SU-DHL-6 (cell line): ENCODE results near the gene MROH7.

Experiments
- H2AFZ ChIP-seq: fragments of 200-600 bp; sonication (generic); 2 replicates; pipeline ENCODE4 v1.6.1; 2014; ENCODE audit warnings: low read depth, mild to moderate bottlenecking, moderate library complexity, mixed read lengths, antibody characterized with exemption, low read length; ENCODE audit not compliant: severe bottlenecking
- H3F3A ChIP-seq: fragments of 200-600 bp; shearing (Covaris generic); 2 replicates; pipeline ENCODE4 v1.6.0; 2016; ENCODE audit warnings: antibody characterized with exemption, mild to moderate bottlenecking; ENCODE audit not compliant: insufficient read depth
- H3K27ac ChIP-seq: fragments of 200-600 bp; sonication (generic); 2 replicates; pipeline ENCODE4 v1.5.1; 2016; ENCODE audit warnings: low read depth, mild to moderate bottlenecking, low read length, moderate library complexity, mixed read lengths
- H3K27me3 ChIP-seq: fragments of 200-600 bp; sonication (generic), shearing (Covaris generic); 2 replicates; pipeline ENCODE4 v1.6.0; 2014; ENCODE audit warnings: mild to moderate bottlenecking, low read length
- H3K36me3 ChIP-seq: fragments of 200-600 bp; sonication (generic); 2 replicates; pipeline ENCODE4 v1.6.1; 2014; ENCODE audit warnings: mild to moderate bottlenecking, low read length, mixed read lengths
- H3K4me2 ChIP-seq: fragments of 300-600, 200-600 bp; shearing (Covaris generic), sonication (generic); 2 replicates; pipeline ENCODE4 v1.6.0; 2014; ENCODE audit warnings: low read length, low read depth, mild to moderate bottlenecking; ENCODE audit not compliant: poor library complexity, severe bottlenecking
- H3K4me3 ChIP-seq: fragments of 200-600 bp; sonication (generic); 2 replicates; pipeline ENCODE4 v1.5.1; 2014; ENCODE audit warnings: antibody characterized with exemption, low read length, mild to moderate bottlenecking, mixed read lengths; ENCODE audit not compliant: insufficient read depth, poor library complexity, severe bottlenecking
- H3K79me2 ChIP-seq: fragments of 200-600 bp; sonication (generic); 2 replicates; pipeline ENCODE4 v1.6.1; 2014; ENCODE audit warnings: mild to moderate bottlenecking, low read length, moderate library complexity; ENCODE audit not compliant: insufficient read depth
- H3K9ac ChIP-seq: fragments of 200-600 bp; sonication (generic); 2 replicates; pipeline ENCODE4 v1.7.0; 2014; ENCODE audit warnings: mild to moderate bottlenecking, low read length
- H3K9me2 ChIP-seq: fragments of 200-600 bp; sonication (generic); replicated peaks from 2 replicates; pipeline ENCODE4 v1.6.1; 2014; ENCODE audit warnings: low read length; ENCODE audit not compliant: insufficient read depth
- H3K9me3 ChIP-seq: fragments of 200-600 bp; sonication (generic); 2 replicates; pipeline ENCODE4 v1.6.1; 2014; ENCODE audit warnings: low read length, mixed read lengths; ENCODE audit not compliant: insufficient read depth
- H4K20me1 ChIP-seq: fragments of 200-600 bp; sonication (generic); 2 replicates; pipeline ENCODE4 v1.6.1; 2014; ENCODE audit warnings: low read depth, mild to moderate bottlenecking, antibody characterized with exemption, low read length, moderate library complexity, mixed read lengths
- CTCF ChIP-seq: fragments of 200-600 bp; sonication (generic); IDR thresholded peaks from one replicate; pipeline ENCODE4 v1.5.1; 2017; ENCODE audit warnings: antibody characterized with exemption, mild to moderate bottlenecking, low read length, moderate library complexity; ENCODE audit not compliant: insufficient read depth, poor library complexity, severe bottlenecking
- EZH2phosphoT487 ChIP-seq: fragments of 200-600 bp; sonication (generic), shearing (Covaris generic); conservative IDR thresholded peaks from 2 replicates; pipeline ENCODE4 v1.6.1; 2018; ENCODE audit warnings: mild to moderate bottlenecking, antibody characterized with exemption, low read length, moderate library complexity, mixed read lengths

MROH7 gene

GRCh38 chr1:54663725-54664124 is 22.1 kb downstream of the MROH7 start:
- TF ChIP-seq EZH2phosphoT487 (no peak), CTCF (no peak)
- no peaks in the 10 kb centered on the region for H3K36me3 ChIP-seq

GRCh38 chr1:54664364-54664763 is 22.8 kb downstream of the MROH7 start:
- Histone ChIP-seq H3K27ac (no peak overlapping the region), H4K20me1 (no peaks in the 10 kb centered on the region), H3K4me2 (no peak overlapping the region), H3K9ac (no peak overlapping the region), H3K36me3 (no peaks in the 10 kb centered on the region), H3K9me2 (no peaks in the 10 kb centered on the region), H3K9me3 (no peaks in the 10 kb centered on the region), H2AFZ (no peak overlapping the region), H3K79me2 (no peaks in the 10 kb centered on the region), H3K27me3 (no peaks in the 10 kb centered on the region), H3F3A (no peaks in the 10 kb centered on the region), H3K4me3 (no peak overlapping the region)
- TF ChIP-seq CTCF (no peak), EZH2phosphoT487 (no peak)

More at GRCh38 chr1:54663725-54664124, 22.1 kb downstream of the MROH7 start:
- H3K9me2 ChIP-seq: no peaks in the 10 kb centered on the region
- 0 out of 2 replicates have a peak, but pooled peaks cover under 1% of the 10 kb centered on the region for H3K9me3 ChIP-seq
- no peak overlapping the region for H3K4me2 ChIP-seq
- no peak overlapping the region for H3K27ac ChIP-seq
- no peak overlapping the region for H3K9ac ChIP-seq
- H2AFZ ChIP-seq: no peak overlapping the region
- H4K20me1 ChIP-seq: no peaks in the 10 kb centered on the region
- no peaks in the 10 kb centered on the region for H3K27me3 ChIP-seq
- H3K4me3 ChIP-seq: no peak overlapping the region
- H3K79me2 ChIP-seq: no peaks in the 10 kb centered on the region
- no peaks in the 10 kb centered on the region for H3F3A ChIP-seq

DNA sequence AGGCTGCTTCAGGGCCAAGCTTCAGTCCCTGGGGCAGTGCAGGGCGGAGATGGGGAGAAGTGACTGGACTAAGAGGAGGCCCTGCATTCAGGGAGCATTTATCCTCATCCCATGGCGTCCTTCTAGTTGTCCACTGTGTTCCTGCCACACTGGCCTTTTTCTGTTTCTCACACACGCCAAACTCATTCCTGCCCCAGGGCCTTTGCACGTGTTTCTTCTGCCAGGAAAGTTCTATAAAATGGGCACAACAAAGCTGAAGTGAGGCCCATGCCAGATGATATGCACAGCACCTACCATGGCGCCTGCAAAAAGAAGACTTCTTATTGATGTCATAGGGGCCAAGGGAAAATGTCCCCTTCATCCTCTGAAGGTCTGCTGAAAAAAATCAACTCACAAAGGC is 24.3 kb downstream of the MROH7 start:
- Histone ChIP-seq H3K9me3 (no peaks in the 10 kb centered on the region), H3K4me2 (no peak overlapping the region), H4K20me1 (no peaks in the 10 kb centered on the region), H3K27me3 (no peaks in the 10 kb centered on the region), H3K9ac (no peak overlapping the region), H3K27ac (no peak overlapping the region), H3K9me2 (no peaks in the 10 kb centered on the region), H2AFZ (no peak overlapping the region), H3F3A (no peaks in the 10 kb centered on the region), H3K4me3 (no peak overlapping the region), H3K79me2 (no peaks in the 10 kb centered on the region), H3K36me3 (no peaks in the 10 kb centered on the region)
- TF ChIP-seq EZH2phosphoT487: no peak
- TF ChIP-seq CTCF: no peak
